GM18873 (cell line): ENCODE measurements around the gene EIF4A2.

Experiments used
- ATAC-seq: cut with Tn5 transposase; IDR thresholded peaks from one replicate; pipeline ENCODE4 v1.9.1; 2021; ENCODE audit warnings: mild to moderate bottlenecking, moderate library complexity, moderate number of reproducible peaks; ENCODE audit not compliant: unreplicated experiment, low FRiP score

Gene EIF4A2

GRCh38 chr3:186783058-186783730, at the start of gene EIF4A2:
EIF4A2 (plus strand) TSS chr3:186783577; CDS start chr3:186783611, 34 bp downstream.
- peak; percentile 43 for ATAC-seq

GRCh38 chr3:186742618-186743380, 40.6 kb upstream of the EIF4A2 start:
- no peak for ATAC-seq

GRCh38 chr3:186743666-186744065, 39.7 kb upstream of the EIF4A2 start:
- no peak for ATAC-seq

GRCh38 chr3:186746008-186746407, 37.4 kb upstream of the EIF4A2 start:
- ATAC-seq, result no peak

GRCh38 chr3:186750316-186750715, 33.1 kb upstream of the EIF4A2 start:
- no peak for ATAC-seq

- ATAC-seq, result no peak
These were observed 31.9 kb upstream of the EIF4A2 start for GRCh38 chr3:186751480-186751879.

- no peak for ATAC-seq
These were observed 29.4 kb upstream of the EIF4A2 start for GRCh38 chr3:186754006-186754405.

GRCh38 chr3:186754871-186755270, 28.5 kb upstream of the EIF4A2 start:
- no peak for ATAC-seq

- no peak for ATAC-seq
These were observed 26.2 kb upstream of the EIF4A2 start for GRCh38 chr3:186757214-186757613.

GRCh38 chr3:186757686-186758220, 25.6 kb upstream of the EIF4A2 start:
- ATAC-seq, result no peak

- ATAC-seq, result no peak
These were observed 24.0 kb upstream of the EIF4A2 start for GRCh38 chr3:186759231-186759930.

- no peak for ATAC-seq
These were observed 23.1 kb upstream of the EIF4A2 start for GRCh38 chr3:186760141-186760833.

- ATAC-seq, result no peak
These were observed 22.4 kb upstream of the EIF4A2 start for GRCh38 chr3:186760897-186761447.

- peak; percentile 9 for ATAC-seq
These were observed 11.1 kb upstream of the EIF4A2 start for GRCh38 chr3:186772281-186772694.

- peak; percentile 83 for ATAC-seq
These were observed 10.5 kb upstream of the EIF4A2 start for GRCh38 chr3:186772701-186773417.

GRCh38 chr3:186775999-186776398, 7.4 kb upstream of the EIF4A2 start:
- no peak for ATAC-seq

GRCh38 chr3:186779204-186779603, 4.2 kb upstream of the EIF4A2 start:
- no peak for ATAC-seq

- no peak for ATAC-seq
These were observed 777 bp upstream of the EIF4A2 start for GRCh38 chr3:186782542-186783057.
